ENCODE measurements around the gene FGF1. TPM values are rescaled to one million over a fixed set of nuclear protein-coding genes. Genes with fewer than 3 reads are reported as not detected.

FGF1 gene
- total RNA-seq, 1 experiment from 2014 or later: not detected

DNA sequence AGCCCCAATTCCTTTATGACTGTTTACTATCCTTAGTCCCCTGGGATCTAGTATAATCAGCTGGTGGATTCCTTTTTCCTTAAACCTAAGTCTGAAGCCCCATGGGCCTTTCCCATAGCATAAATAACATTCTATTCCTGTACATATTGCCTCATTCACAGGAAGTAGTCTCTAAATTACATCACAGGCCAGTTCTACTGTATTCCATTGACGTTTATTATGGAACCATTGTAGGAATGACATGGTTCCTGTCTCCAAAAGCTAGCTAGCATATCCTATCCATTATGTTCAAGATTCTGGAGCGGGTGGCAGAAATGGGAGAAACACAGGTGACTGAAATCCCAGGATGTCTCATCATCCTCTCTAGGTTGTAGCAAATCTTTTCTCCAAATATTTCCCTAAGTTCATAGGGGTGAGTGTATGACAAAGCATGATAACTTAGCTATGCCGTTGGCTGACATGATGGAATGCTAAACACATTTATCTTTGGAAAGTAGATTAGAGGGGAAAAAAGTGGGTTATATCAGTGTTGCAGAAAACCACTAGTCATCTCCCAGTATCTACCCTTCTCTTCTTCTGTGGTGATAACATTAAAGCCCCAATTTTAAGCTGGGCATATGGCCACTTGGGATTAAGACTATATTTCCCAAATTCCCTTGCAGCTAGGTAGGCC, 140.1 kb downstream of the FGF1 start:
- no peak for DNase-seq (ENCODE audit: extremely low read depth, low read depth)

- DNase-seq (ENCODE audit: extremely low read depth, low read depth): no peak
Observed at GRCh38 chr5:142544946-142545649, 140.8 kb downstream of the FGF1 start.

GRCh38 chr5:142544071-142544753, 141.7 kb downstream of the FGF1 start:
- no peak for DNase-seq (ENCODE audit: extremely low read depth, low read depth)

GRCh38 chr5:142542906-142543305, 143.0 kb downstream of the FGF1 start:
- DNase-seq (ENCODE audit: extremely low read depth, low read depth): no peak

Other genes starting within 250 kb of the FGF1 start
- 3.9 and 6.6 TPM in 2 replicates for gene ARHGAP26, start 84.3 kb upstream of the FGF1 start, total RNA-seq (2014; rRNA removed; shearing (Covaris generic))